ENCODE measurements around the gene STAC2.
"Not testable (repeated sequence)": the region's sequence is repeated elsewhere in the genome, so short reads cannot be mapped to it uniquely, and the experiment has no call there.

The STAC2 gene

DNA sequence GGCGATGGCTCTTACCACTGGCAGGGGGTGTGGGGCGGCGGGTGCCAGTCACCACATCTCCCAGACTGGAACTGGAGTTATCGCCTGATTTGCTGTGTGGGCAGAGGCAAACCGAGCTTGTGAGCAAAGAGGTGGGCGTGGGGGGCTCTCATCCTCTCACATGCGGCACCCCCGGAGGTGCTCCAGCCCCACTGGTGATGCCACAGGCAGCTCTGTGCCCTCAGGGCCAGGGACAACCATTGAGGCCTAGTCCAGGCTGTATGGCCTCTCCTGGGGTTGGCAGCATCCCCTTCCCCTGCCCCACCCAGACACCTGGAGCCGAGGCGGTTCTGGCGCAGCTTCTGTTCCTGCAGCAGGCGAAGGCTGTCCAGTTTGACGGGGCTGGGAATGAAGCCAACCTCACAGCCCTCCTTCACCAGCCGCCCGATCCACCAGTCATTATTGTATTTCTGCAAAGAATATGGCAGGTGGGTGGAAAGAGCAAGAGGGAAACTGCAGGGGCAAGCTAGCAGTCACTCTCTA is 39.2 kb downstream of the STAC2 start:
- no peak for DNase-seq (ENCODE audit: low read depth)

GRCh38 chr17:39183720-39184119 is 42.0 kb downstream of the STAC2 start:
- DNase-seq (ENCODE audit: low read depth) = no peak

DNA sequence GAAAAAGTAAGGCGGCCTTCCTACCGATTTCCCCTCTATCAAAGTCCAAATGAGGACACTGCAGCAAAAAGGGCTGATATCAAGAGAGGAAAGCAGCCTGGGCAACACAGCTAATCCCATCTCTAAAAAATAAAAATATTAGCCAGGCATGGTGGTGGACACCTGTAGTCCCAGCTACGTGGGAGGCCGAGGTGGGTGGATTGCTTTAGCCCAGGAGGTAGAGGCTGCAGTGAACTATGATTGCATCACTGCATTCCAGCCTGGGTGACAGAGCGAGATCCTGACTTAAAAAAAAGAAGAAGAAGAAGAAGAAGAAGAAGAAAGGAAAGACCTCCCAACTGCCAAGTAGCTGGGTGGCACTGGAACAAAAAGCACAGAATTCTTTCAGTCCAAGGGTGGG is 42.7 kb downstream of the STAC2 start:
- no peak for DNase-seq (ENCODE audit: low read depth)

DNA sequence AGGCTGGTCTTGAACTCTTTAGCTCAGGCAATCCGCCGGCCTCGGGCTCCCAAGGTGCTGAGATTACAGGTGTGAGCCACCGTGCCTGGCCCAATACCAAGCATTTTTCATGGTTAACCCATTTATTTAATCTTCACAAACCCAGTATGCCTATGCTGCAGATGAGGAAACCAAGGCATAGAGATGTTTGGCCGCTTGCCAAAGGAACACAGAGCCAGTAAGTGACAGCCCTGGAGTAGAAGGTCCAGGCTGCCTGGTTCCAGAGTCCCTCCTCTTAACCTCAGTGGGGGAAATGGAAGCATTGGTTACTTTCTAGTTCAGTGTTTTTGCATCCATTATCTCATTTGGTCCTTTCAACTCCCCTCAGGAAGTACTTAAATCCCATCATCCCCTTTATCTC is 44.4 kb downstream of the STAC2 start:
- DNase-seq (ENCODE audit: low read depth) = no peak

DNA sequence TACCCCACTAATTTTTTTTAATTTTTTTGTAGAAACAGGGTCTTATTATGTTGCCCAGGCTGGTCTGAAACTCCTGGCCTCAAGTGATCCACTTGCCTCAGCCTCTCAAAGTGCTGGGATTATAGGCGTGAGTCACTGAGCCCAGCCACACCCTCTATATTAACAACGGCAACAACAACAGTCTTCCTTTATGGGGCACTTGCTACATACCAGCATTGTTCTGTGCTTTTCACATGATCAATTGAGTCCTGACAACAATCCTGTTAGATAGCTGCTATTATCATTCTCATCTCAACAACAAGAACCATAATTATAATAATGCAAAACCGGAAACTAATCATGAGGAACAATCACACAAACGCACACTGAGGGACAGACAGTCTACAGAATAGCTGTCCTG is 47.2 kb downstream of the STAC2 start:
- no peak for DNase-seq (ENCODE audit: low read depth)

DNA sequence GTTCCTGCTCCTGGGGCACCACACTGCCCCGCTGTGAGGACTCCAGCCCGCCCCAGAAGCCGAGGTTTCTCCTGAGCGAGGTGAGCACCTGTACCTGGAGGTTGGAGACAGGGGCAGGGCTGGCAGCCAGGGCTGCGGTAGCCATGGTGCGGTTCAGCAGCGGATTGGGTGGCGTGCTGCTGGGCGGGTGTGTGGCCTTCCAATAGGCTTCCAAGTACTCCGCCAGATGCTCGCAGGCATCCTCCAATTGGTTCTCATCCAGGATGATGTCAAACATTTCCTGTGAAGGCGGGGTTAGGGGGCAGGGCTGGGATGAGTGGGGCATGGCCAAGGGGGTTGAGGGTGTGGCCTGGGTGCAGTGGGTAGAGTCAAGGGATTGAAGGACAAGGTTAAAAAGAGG is 48.5 kb downstream of the STAC2 start:
- no peak for DNase-seq (ENCODE audit: low read depth)

GRCh38 chr17:39175695-39176093 is 50.1 kb downstream of the STAC2 start:
- no peak for DNase-seq (ENCODE audit: low read depth)

DNA sequence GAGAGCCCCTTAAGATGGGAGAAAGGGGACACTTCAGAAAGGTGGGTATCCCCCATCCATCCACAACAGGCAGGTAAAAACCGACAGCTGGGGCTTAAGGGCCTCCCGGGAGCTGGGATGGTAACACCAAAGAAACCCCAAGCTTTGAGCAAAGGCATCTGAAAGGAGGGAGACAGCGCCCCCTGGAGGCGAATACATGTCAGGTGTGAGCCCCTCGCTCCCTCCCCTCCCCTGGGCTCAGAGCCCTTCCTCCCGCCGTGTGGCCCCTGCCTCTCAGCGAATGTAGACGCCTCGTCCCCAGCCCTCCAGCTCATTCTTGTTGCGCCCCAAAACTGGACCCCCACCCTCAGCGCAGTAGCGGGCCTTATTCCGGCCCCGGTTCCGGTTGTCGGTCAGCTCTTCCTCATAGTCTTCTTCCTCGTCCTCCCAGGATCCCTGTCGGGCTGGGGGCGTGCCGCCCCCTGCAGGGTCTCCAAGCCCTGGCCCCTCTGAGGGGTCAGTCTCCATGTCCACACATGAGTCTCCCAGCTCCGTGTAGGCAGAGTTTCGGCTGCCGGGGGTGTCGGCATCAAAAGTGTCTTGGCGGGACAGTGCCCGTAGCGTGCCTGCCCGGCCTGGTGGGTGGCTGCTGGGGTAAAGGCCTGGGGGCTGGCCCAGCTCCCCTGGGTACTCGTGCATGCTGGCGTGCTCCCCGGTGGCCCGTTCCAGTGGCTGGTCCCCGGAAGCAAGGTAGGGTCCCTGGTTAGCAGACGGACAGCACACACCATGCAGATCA is 50.6 kb downstream of the STAC2 start:
- peak; percentile 82 for DNase-seq (ENCODE audit: low read depth)

DNA sequence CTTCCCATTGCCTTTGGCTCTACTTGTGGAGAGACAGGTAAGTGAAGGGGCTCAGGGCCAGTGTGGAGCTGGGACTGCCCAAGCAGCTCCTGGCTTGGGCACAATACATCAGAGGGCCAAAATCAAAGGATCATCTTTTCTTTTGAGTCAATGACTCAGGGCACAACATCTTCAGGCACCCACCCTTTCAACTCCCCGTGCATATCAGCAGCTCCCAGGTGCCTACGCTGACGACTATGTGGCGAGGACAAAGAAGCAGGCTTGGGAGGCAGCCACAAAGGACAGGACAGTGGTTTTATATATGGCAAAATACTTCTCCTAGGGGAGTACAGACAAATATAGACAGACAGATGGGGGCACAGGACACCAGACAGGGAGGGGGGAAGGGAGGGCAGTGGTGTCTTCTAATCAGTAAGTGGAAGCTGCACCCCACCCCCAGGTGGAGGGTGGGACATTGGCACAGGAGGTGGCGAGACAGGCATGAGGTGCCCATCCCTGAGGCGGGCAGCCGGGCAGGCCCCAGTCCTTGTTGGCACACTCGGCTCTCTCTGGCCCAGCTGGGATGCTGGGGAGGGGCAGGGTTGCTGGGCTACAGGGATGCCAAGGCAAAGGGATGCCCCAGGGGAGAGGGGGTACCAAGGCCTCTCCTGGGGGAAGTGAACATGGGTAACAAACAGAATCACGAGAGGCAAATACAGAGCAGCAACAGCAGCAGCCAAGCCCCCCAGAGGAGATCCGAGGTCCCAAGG is 52.0 kb downstream of the STAC2 start:
- no peak for DNase-seq (ENCODE audit: low read depth)

DNA sequence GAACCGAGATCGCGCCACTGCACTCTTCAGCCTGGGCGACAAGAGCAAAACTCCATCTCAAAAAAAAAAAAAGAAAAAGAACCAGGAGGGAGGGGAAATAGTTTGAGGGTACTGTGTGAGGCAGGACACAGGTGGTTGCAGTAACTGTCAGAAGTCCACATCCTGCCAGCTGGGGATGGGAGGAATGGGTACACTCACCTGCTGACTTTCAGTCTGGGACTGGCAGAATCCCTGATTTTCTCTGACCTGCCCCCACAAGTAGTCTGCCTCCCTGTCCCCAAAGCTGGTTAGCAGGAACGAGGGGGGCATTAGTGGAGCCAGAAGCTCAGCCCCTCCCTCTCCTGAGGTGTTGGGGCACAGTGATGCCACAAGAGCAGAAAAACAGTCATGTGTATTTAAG is 52.7 kb downstream of the STAC2 start:
- no peak for DNase-seq (ENCODE audit: low read depth)

DNA sequence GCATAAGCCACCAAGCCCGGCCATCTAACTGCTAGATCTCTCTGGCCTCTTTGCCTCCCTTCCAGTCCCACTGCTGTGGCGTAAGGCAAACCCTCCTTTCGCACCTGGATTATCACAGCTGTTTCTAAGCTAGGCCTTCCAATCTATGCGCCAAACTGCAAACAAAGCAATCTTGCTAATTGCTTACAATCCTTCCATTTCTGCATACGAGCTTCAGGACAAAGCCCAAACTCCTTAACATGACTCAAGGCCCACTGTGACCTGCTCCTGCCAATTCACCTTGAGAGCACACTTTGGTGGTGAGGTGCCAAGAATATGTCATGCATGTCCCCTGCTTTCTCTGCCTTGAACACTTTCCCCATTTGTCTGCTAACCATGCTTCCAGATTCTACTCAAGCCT is 53.8 kb downstream of the STAC2 start:
- no peak for DNase-seq (ENCODE audit: low read depth)

- no peak for DNase-seq (ENCODE audit: low read depth)
Observed at GRCh38 chr17:39170558-39170957, 55.2 kb downstream of the STAC2 start.

DNA sequence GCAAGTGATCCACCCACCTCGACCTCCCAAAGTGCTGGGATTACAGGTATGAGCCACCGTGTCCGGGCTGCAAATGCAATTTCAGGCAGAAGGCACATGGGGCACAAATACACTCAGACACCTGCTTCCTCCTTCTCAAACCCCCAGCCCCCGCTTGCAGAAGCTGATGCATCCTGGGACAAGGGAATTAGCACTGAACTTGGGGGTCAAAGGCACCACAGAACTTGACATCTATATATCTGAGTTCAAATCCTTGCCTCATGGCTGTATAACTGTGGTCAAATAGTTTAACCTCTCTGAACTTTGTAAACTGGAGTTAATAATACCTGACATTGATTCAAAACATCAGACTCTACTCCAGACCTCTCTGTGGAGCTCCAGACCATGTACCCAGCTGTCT is 55.6 kb downstream of the STAC2 start:
- DNase-seq (ENCODE audit: low read depth) = no peak

GRCh38 chr17:39169518-39169917 is 56.2 kb downstream of the STAC2 start:
- no peak for DNase-seq (ENCODE audit: low read depth)

DNA sequence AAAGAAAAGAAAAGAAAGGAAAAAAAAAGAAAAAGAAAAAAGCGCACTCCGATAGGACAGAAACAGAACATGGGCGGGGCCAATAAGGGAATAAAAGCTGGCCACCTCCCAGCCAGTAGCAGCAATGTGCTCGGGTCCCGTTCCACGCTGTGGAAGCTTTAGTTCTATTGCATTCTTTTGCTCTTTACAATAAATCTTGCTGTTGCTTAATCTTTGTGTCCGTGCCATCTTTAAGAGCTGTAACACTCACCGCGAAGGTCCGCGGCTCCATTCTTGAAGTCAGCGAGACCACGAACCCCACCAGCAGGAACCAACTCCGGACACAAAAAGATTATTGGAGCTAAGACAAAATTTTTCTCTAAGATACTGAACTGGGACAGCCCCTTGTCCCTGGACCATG is 56.6 kb downstream of the STAC2 start:
- DNase-seq (ENCODE audit: low read depth) = no peak

- DNase-seq (ENCODE audit: low read depth) = not testable (repeated sequence)
Observed at GRCh38 chr17:39168503-39168902, 57.2 kb downstream of the STAC2 start.

DNA sequence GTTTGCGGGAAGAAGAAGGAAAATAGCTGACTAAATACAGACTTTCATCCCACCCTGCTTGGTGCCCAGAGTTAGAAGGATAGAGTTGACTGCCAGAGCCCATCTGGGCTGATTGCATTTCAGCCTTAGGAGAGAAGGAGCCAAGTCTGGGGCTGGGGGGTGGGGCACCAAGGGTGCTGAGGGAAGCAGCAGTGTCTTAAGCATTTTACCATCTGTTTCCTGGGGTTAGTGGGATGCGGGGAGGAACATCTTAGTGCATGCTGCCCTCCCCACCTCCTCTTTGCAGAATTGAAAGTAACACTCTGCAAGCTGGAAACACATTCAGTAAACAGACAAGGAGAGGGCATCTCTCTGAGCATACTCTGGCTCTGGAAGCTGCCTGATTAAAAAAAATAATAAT is 58.3 kb downstream of the STAC2 start:
- DNase-seq (ENCODE audit: low read depth) = no peak

- DNase-seq (ENCODE audit: low read depth) = no peak
Observed at GRCh38 chr17:39166437-39167335, 59.1 kb downstream of the STAC2 start.

DNA sequence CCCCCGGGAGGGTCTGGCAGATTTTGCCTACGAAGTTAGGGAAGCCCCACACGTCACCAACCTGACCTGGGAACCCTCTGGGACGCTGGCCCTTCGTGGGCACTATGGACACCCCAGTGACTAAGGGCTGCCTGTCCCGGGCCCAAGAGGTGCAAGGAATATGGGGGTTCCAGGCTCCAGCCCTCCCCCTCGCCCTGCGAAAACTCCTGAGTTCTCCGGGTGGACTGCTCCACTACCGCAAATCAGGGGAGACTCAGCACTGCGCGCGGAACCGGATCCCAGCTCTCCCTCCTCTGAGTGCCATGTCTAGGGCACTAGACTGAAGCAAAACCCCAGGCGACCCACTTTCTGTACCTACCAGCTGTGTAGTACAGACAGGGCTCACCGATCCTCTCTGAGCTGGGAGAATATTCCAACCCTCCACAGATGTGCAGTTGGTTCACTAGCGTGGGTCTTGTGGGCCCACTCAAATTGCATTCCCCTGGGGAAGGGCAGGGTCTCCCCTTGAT is 59.9 kb downstream of the STAC2 start, which contains the start of gene ARL5C:
Gene ARL5C (minus strand): TSS at position 321 of the 509 bp plus-strand sequence. CDS start 401 bp downstream, outside the sequence.
- no peak for DNase-seq (ENCODE audit: low read depth)

- DNase-seq (ENCODE audit: low read depth) = no peak
Observed at GRCh38 chr17:39165178-39165840, 60.4 kb downstream of the STAC2 start.

- peak; percentile 63 for DNase-seq (ENCODE audit: low read depth)
Observed at GRCh38 chr17:39164675-39165143, 61.0 kb downstream of the STAC2 start.
